DLD1 (cell line): ENCODE data around the gene WDR33.
"Not testable (repeated sequence)": the region's sequence is repeated elsewhere in the genome, so short reads cannot be mapped to it uniquely, and the experiment has no call there.

Experiments
- in situ Hi-C: cut with HindIII; loops from 2 replicates; pipeline ENCODE4 v1.10.0; 2017; ENCODE audit warnings: low sequenced_read_pairs

Gene WDR33

DNA sequence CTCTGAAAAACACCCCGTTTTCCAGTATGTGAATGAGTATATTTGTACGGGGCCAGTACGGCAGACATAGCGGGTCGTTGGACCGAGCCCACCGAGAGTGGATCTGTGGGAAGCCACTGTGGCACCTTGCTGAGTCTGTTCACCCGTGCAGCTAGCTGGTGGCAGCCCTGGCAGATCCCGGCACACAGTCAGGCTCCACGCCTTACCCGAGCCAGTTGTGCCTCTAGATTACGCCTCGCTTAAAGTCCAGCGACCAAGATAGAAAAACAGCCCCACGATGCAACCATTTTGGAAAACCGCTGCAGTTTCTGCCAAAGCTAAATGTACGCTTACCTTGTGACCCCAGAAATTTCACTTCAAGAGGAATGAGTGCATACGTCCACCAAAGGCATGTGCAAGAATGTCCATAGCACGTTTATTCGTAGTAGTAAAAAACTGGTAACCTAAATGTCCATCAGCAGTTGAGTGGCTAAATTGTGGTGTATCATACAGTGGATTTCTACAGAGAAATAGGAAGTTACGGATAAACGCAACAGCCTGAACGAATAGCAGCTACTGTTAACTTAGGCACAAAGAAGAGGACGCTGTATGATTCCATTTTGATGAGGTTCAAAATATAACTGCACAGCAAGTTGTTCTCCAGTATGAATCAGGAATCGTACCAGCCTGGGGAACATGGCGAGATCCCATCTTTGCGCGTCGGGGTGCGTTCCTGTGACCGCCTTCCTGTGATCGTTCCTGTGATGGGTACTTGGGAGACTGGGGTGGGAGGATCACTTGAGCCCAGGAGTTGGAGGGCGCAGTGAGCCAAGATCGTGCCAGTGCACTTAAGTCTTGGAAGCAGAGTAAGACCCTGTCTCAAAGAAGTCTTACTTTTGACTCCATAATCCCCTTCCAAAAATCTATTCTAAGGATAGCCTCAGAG lies 688 bp upstream of the WDR33 start:
- in situ Hi-C loops, result no loop called here

DNA sequence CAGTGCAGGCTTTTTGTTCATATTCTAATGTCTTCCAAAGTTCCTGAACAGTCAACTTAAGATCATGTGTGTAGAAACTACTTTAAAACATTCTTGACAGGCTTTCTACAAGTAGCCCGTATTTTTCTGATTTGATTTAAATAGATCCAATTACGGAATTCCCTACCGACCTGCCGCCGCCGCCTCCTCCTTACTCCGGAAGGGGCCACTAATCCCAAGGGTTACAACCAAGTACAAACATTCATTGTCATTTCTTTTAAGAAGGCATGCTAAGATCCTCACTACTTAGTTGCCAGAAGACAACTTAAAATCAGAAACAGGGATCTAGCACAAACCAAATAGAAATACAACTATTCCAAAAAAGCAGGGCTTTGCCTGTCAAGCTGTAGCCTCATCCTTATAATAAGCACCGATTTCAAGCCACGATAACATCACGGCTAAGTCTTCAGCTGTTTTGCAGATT lies 784 bp downstream of the WDR33 start:
- in situ Hi-C loops, result no loop called here

DNA sequence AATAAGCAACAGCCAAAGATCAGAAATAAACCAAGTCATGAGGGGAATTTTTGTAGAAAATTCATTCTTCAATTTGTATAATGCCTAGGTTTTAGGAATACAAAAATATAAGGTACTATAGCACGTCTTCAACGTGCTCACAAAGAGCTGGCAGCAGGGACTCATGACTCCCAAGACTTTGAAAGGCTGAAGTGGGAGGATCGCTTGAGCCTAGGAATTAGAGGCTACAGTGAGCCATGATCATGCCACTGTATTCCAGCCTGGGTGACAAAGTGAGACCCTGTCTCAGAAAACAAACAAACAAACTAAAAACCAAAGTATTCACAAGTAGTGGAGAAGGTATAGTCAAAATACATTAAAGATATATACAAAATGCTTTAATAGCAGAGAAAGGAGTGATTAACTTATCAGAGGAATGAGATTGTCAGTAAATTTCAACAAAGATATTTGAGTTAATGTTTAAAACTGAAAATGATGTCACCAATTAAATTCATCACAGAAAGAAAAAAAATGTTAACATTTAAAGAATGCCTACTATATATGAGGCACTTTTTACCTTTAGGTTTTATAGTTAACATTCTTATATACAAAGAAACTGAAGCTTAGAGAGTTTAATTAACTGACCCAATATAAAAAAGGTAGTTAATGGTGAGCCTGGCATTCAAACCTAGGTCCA lies 3.2 kb downstream of the WDR33 start:
- in situ Hi-C loops, result no loop called here

DNA sequence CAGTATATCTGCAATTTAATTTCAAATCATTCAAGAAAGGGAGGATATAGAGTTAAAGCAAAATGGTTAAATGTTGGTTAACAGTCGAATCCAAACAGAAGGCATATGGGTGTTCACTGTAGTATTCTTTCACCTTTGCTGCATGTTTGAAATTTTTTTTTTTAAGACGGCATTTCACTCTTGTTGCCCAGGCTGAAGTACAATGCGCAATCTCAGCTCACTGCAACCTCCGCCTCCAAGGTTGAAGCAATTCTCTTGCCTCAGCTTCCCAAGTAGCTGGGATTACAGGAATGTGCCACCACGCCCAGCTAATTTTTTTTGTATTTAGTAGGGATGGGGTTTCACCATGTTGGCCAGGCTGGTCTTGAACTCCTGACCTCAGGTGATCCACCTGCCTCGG lies 4.1 kb downstream of the WDR33 start:
- in situ Hi-C loops, result not testable (repeated sequence)

DNA sequence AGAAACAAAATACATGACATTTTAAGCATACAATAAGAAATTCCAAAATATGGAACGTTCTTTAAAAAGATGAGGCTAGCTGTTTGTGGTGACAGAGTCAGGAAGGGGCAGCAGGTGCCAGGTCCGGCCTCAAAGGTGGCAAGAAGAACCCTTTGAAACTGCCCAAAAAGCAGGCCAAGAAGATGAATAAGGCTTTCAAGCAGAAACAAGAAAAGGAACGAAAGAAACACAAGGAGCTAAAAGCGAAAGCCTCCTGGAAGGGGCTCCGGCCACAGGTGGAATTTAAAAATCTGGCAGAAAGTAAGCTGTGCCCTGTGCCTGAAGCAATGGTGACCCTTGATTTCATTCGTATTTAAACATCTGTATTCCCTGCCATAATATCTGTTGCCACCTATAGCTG lies 5.5 kb downstream of the WDR33 start:
- in situ Hi-C loops, result no loop called here

DNA sequence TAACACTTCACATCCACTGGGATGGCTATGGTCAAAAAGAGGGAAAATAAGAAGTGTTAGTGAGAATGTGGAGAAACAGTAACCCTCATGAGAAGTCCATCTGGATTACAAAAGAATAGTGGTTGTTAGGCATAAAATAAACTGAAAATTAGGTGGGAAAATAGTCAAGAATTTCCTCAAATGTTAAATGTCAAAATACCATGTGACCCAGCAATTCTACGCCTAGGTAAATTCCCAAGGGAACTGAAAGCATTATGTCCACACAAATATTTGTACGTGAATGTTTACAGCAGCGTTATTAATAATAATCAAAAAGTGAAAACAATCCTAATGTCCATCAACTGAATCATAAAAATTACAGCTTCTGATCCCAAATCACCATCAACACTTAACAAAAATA lies 11.0 kb downstream of the WDR33 start:
- in situ Hi-C loops, result no loop called here

DNA sequence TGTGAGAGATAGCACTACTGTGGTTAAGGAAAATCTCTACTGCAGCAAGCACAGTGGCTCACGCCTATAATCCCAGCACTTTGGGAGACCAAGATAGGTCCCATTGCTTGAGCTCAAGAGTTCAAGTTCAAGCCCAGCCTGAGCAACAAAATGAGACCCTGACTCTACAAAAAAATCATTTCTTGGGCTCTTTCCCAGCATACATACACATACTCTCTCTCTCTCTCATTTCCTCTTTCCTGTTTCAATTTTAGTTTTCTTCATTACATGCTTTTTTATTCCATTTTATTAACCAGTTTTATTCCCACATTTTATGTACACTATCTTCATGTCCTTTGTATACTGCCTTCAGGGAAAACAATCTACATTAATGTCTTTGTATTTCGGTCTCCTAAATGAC lies 14.6 kb downstream of the WDR33 start:
- in situ Hi-C loops, result no loop called here

DNA sequence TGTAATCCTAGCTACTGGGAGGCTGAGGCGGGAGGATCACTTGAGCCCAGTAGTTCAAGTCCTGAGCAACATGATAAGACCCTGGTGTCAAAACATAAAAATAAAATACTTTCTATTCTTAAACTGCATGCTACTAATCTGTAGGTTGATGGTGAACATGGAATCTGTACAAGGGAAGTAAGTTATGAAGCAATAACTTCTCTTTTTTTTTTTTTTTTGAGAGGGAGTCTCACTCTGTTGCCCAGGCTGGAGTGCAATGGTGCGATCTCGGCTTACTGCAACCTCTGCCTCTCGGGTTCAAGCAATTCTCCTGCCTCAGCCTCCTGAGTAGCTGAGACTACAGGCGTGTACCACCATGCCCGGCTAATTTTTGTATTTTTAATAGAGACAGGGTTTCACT lies 16.1 kb downstream of the WDR33 start:
- in situ Hi-C loops, result not testable (repeated sequence)

DNA sequence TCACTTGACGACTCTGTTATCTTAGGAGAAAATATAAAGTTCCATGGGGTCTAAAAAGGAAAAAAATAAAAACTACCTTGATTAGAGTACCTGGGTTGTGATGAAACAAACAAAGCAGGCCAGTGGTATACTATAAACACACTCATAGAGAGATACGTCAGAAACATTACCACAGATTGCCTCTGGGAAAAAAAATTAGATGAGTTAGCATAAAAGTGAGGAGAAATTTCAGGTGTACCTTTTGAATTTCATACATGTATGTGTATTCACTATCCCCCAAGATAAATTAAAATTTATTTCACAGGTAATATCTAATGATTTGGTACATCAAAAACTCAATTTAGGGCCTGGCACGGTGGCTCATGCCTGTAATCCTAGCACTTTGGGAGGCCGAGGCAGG lies 18.2 kb downstream of the WDR33 start:
- in situ Hi-C loops, result no loop called here

DNA sequence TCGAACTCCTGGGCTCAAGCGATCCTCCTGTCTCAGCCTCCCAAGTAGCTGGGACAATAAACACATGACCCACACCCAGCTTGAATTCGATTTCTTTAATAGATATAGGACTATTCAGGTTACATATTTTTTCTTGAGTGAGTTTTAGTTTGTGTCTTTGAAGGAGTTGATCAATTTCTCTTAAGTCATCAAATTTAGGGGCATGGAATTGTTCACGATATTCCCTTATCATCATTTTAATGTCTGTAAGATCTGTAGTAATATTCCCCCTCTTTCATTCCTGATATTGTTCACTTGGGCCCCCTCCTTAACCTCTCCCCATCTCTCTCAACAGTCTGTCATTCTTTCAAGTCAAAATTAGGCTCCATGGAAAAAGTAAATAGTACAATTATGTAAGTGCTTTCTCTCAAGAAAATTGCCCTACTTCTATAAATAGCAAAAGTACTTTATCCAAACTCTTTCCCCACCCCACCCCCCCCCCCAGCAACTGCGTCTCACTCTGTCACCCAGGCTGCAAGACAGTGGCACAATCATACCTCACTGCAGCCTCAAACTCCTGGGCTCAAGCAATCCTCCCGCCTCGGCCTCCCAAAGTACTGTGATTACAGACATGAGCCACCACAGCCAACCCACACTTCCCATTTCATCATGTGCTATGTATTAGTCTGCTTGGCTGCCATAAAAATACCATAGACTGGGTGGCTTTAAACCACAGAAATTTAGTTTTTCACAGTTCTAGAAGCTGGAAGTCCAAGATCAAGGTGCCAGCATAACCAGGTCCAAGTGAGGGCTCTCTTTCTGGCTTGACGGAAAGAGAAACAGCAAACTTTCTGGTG lies 20.1 kb downstream of the WDR33 start:
- in situ Hi-C loops, result no loop called here

DNA sequence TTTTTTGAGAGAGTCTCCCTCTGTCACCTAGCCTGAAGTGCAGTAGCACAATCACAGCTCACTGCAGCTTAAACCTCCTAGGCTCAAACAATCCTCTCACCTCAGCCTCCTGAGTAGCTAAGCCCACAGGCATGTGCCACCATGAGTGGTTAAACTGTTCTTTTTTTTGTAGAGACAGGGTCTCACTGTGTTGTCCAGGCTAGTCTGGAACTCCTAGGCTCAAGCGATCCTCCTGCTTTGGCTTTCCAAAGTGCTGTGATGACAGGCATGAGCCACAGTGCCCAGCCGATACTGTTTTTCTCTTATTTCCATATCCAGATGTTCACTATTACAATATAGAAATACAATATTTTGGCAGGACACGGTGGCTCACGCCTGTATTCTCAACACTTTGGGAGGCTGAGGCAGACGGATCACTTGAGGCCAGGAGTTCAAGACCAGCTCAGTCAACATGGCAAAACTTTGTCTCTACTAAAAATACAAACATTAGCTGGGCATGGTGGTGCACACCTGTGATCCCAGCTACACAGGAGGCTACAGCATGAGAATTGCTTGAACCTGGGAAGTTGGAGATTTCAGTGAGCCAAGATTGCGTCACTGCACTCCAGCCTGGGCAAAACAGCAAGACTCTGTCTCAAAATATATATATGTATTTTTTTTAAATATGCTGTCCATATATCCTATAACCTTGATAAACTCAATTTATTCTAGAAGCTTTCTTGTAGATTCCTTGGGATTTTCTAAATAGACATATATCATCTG lies 24.7 kb downstream of the WDR33 start:
- in situ Hi-C loops, result no loop called here

DNA sequence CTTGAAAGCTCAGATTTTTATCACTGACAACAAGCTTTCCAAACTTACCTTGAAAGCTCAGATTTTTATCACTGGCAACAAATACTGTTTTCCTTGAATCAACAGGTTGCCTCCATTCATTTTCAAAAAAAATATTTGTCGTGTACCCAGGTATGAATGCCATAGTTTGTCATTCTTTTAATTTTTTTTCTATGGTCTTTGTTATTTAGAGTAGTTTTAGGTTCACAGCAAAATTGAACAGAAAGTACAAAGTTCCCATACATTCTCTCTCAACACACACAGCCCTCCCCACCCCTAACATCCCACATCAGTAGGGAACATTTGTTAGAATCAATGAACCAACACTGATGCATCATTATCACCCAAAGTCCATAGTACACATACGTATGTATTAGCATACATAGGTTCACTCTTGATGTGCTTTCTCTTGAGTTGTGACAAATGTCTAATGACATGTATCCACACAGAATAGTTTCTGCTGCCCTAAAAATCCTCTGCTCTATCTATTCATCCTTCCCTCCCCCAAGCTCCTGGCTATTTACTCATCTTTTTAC lies 25.9 kb downstream of the WDR33 start:
- in situ Hi-C loops, result no loop called here

DNA sequence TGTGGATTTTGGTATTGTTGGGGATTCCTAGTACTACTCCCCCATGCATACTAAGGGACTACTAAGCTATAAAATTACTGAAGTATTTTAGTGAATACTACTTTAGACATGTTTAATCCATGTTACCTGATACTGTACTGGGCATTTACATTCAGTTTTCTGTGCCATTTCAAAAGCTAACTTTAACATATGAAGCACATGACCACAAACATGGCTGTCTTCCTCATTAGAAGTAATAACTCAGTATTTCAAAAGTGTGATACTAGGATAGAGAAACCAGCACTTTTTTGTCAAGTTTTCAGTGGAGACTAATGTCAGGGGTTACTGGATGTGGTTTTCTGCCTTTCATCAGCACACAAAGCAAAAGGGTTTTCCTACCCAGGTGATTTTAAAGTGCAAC lies 27.9 kb downstream of the WDR33 start:
- in situ Hi-C loops, result no loop called here

DNA sequence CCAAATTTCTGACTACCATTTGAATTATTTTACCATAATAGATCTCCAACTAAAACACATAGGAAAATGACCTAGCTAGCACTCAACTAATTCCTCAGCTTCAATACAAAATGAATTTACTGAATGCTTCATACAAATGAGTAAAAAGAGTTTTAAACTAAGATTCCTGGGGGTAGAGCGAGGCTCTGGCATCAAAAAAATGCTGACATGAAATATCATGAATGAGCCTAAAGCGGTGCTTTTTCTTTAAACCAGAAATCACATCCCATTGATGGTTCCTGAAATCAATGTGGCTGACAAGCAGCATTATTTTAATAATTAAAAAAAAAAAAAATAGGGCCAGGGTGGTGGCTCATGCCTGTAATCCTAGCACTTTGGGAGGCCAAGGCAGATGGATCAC lies 32.1 kb downstream of the WDR33 start:
- in situ Hi-C loops, result loop anchor here (5.0 kb wide), 1 partner anchor 72 kb away; no protein-coding TSS in a partner anchor

DNA sequence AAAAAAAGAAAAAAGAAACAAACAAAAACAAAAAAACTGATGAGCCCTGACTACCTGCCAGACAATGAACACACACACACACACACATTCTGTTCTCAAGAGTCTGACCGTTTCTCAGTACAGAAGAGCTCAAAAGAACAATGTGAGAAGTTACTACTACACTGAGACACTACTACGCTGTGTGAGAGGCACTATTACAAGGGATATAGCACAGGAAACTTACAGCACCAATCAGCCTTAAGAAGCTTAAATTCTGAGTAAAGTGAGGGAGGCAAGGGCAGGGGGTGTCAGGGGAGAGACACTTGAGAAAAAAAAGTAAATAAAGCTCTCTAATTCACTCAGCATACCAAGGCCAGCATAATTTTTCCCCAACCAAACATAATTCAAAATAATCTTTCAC lies 32.5 kb downstream of the WDR33 start:
- in situ Hi-C loops, result loop anchor here (5.0 kb wide), 1 partner anchor 71 kb away; no protein-coding TSS in a partner anchor

DNA sequence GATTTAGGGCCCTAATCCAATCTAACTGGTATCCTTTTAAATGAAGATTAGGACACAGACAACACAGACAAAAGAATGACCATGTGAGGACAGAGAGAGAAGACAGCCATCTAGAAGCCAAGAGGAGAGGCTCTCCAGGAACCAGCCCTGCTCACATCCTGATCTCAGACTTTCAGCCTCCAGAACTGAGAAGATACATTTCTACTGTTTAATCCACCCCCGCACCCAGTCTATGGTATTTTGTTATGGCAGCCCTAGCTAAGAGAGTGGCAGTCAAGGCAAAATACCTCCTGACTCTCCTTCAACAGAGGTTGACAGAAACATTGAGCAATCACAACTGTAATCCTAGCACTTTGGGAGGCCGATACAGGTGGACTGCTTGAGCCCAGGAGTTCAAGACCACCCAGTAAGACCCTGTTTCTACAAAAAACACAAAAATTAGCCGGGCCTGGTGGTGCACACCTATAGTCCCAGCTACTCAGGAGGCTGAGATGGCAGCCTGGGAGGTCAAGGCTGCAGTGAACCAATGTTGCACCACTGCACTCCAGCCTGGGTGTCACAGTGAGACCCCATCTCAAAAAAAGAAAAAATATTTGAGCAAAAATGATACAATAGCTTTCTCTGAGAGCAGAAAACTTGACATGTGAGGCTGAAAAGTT lies 34.7 kb downstream of the WDR33 start:
- in situ Hi-C loops, result loop anchor here (5.0 kb wide), 1 partner anchor 69 kb away; no protein-coding TSS in a partner anchor

DNA sequence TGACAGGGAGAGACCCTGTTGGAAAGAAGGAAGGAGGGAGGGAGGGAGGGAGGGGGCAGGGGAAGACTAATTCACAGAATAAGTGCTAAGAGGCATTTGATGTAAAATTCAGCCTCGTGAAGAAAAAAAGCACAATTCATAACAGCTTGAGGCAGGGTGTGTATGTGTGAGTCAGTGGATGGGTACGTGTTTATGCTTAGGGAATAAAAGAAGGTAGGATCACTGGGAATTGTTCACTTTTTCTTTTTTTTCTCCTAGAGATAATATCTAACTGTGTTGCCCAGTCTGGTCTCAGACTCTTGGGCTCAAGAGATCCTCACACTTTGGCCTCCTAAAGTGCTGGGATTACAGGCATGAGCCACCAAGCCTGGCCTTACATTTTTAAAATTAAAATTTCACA lies 39.2 kb downstream of the WDR33 start:
- in situ Hi-C loops, result no loop called here

DNA sequence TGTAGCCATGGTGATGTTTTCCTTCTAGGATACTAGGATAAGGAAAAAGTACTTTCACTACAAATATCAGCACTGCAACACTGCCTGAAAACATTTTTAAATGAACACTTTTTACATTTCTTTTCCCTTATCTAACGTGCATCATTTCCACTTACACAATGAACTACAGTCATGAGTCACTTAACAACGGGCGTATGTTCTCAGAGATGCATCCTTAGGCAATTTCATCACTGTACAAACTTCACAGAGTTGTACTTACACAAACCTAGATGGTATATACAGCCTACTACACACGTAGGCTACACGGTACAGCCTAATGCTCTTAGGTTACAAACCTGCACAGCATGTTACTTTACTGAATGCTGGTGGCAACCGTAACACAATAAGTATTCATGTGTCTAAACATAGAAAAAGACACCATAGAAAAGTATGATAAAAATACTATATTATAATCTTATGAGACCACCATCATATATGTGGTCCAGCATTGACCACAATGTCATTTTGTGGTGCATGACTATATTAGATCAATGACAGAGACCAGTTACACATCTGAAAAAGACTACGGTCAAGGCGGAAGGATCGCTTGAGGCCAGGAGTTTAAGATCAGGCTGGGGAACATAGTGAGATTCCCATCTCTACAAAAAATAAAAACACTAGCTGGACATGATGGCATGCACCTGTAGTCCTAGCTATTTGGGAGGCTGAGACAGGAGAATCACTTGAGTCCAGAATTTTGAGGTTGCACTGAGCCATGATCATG lies 39.8 kb downstream of the WDR33 start:
- in situ Hi-C loops, result no loop called here

DNA sequence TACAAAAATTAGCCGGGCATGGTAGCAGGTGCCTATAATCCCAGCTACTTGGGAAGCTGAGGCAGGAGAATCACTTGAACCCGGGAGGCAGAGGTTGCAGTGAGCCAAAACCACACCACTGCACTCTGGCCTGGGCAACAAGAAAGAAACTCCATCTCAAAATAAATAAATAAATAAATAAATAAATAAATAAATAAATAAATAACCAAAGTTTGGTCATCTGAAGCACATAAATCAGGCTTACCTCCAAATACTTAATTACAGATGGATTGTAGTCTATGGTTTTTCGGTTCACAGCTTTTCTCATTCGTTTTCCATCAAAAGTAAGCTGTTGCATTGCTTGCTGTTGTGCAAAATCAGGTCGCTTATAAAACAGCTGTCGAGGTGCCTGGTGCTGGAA lies 40.4 kb downstream of the WDR33 start:
- in situ Hi-C loops, result not testable (repeated sequence)
